GM20431 (cell line): ENCODE results near the gene THEMIS2.
"Not testable (repeated sequence)": the region's sequence is repeated elsewhere in the genome, so short reads cannot be mapped to it uniquely, and the experiment has no call there.

Source experiments
- in situ Hi-C: fragments of 300-500 bp; cut with MseI, MboI; formaldehyde crosslinking; loops from one replicate; pipeline ENCODE4 v1.15.0; 2020; ENCODE audit warnings: low sequenced_read_pairs; ENCODE audit not compliant: unreplicated experiment

Gene THEMIS2

DNA sequence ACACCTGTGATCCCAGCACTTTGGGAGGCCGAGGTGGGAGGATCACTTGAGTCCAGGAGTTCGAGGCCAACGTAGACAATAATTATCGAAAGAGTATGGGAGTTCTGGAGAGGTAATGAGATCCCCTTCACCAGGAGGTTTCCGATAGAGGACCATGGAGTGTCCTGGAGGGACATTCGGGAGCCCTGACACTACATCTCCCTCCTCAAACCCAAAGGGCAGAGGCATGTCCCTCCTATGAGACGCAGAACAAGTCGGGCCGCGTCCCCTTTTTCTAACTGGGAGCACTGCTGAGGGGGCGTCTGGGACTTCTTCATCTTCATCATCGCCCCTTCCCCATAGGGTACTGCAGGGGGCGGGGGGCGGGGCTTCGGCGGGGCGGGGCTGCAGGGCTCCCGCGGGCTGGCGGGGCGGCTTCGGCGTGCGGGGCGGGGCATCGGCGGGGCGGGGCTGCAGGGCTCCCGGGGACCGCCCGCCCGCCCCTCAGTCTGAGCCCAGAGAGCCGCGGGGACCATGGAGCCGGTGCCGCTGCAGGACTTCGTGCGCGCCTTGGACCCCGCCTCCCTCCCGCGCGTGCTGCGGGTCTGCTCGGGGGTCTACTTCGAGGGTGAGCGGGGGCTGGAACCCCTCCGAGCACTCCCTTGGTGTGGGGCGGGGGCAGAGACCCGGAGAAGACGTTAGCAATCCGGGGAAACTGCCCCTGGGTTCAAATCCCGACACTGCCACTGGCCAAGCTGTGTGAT lies at the start of gene THEMIS2:
Gene THEMIS2, plus strand, starts transcription at position 486 of the 743 bp plus-strand sequence. Its CDS starts 28 bp downstream, at position 514.
- in situ Hi-C loops, result no loop called here

GRCh38 chr1:27823784-27824183 lies 48.6 kb upstream of the THEMIS2 start:
- in situ Hi-C loops, result no loop called here

DNA sequence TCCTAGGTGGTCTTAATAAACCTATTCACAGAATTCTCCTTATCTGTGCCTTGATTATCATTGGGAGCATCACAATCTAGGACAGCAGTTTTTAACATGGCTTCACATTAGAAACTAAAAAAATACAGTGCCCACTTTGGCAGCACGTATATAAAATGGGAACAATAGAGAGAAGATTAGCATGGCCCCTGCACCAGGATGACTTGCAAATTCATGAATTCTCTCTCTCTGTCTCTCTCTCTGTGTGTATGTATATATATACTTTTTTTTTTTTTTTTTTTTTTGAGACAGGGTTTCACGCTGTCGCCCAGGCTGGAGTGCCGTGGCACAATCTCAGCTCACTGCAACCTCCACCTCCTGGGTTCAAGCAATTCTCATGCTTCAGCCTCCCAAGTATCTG lies 47.9 kb upstream of the THEMIS2 start:
- in situ Hi-C loops, result no loop called here

DNA sequence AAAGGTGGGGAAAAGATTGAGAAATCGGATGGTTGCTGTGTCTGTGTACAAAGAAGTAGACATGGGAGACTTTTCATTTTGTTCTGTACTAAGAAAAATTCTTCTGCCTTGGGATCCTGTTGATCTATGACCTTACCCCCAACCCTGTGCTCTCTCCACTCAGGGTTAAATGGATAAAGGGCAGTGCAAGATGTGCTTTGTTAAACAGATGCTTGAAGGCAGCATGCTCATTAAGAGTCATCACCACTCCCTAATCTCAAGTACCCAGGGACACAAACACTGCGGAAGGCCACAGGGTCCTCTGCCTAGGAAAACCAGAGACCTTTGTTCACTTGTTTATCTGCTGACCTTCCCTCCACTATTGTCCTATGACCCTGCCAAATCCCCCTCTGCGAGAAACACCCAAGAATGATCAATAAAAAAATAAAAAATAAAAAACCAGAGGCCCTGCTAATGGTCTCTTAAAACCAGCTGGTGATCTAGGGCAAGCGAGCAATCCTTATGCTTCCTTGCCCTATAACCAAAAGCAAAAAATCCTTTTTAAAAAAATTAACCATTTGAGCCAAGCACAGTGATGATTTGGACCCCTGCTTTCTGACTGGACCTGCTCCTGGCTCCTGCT lies 42.9 kb upstream of the THEMIS2 start:
- in situ Hi-C loops, result not testable (repeated sequence)

DNA sequence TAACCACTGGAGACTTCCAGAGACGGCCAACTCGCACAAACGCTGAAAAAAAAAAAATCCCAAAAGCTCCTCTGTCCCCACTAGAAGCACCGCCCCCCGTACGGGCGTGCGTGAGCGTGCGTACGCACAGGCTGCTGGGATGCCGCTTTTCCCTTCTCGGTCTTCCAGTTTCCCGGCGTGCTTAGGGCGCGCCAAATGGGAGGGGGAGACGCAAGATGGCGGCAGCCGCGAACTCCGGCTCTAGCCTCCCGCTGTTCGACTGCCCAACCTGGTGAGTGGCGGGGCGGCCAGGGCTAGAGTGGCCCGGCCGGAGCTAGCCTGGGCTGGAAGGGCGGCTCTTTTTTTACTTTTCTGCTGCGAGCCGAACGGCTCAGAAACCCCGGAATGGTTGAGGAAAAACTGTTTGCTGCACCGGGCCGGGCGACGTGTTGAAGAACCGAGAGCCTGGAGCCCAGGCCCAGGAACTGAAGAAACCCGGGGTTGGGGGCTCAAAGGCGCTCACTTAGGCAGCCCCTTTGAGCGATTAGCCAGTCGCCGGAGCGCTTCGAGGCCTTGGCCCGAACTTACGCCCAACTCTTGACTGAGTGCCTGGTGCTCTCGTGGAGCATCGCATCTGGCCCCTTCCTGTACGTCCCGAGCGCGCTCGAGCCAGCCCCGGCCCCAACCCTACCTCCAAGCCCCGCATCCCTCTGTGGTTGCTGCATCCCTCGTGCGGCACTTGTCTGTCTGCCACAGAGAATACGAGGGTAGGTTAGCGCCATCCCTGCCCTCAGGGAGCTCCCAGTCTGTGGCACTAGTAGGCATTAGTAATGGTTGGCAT lies 41.5 kb upstream of the THEMIS2 start, which contains the start of gene PPP1R8:
Gene PPP1R8, plus strand, starts transcription at position 162 of the 820 bp plus-strand sequence. Its CDS starts 54 bp downstream, at position 216.
- in situ Hi-C loops, result no loop called here

DNA sequence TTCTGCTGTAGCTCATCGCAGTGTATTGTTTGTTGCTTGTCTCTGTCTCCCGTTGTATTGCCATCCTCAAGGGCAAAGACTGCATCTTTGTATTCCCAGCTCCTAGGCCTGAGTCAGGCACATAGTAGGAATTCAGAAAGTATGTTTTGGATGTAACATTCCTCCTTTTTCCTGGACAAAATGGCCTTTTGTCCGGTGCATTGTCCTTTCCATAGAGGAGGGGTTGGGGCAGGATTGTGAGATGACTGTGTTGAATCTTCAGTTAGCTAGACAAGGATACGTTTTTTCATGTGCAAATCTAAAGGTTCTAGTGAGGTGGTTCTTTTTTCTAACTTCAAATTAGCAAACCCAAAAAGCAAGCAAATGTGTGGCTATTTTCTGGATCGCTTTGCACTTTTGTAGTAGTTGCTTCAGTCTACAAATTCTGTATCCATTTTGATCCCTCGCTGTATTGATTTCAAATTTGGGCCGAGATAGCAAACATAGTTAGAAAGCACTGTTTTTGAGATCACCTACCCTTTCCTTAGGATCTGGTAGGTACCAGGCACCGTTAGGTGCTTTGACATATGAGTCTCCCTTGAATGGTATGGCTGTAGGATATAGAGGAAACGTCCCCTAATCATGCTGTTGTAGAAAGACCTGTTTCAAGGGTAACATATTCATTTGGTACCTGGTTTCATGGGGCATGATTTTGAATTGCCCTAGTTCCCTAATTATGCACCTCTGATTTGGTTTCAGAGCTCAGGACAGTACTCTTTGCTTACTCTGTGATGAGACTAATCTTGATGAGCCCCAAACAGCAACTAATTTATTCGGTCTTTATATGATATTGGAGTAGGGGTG lies 40.6 kb upstream of the THEMIS2 start:
- in situ Hi-C loops, result no loop called here

GRCh38 chr1:27832762-27833161 lies 39.6 kb upstream of the THEMIS2 start:
- in situ Hi-C loops, result no loop called here

DNA sequence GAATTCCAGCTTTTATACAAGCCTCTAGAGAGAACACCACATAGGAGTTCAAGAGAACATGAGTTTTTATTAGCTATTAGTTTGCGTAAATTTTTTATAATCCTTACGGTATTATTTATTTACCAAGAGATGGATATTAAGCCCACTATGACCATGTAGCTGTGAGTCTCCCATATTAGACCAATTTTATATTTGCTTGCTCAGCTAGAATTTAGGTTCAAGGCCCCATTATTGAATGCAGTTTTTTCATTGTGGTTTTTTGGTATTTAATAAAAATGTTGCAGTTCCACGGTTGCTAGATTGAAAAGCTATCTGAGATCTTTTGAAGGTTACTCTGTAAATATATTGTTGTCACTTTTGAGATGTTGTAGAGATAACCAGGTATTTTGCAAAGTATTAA lies 38.9 kb upstream of the THEMIS2 start:
- in situ Hi-C loops, result no loop called here

DNA sequence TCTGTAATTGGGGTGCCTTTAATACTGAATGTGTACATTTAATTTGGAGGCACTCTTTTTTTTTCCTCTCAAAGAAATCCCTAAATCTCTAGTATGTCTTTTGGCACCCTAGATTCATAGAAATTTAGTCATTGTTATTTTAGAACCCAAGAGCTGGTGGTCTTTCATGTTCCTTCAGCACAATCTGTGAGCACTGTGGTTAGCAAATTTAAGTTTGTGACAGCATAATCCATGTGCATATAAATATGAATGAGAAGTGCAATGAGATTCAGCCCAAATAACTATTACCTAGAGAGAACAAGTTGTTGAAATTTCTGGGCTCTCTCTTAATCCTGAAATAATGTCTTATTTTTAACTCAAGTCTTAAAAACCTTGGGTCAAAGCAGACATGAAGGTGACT lies 37.3 kb upstream of the THEMIS2 start:
- in situ Hi-C loops, result no loop called here

DNA sequence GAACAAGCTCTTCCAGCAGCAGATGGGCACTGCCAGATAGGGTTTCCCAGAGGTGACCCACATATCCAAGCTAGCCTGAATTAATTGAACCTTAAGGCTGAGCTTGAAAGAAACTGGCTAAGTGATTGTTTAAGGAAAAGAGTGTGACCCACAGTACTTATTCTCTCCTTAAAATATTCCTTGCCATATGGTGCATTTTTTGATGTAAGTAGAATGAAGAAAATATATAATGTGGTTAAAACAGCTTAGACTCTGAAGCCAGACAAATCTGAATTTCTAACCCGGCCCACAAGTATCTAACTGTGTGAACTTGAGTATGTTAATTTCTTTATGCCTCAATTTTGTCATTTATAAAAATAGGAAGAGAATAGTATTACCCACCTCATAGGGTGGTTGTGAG lies 36.8 kb upstream of the THEMIS2 start:
- in situ Hi-C loops, result no loop called here

DNA sequence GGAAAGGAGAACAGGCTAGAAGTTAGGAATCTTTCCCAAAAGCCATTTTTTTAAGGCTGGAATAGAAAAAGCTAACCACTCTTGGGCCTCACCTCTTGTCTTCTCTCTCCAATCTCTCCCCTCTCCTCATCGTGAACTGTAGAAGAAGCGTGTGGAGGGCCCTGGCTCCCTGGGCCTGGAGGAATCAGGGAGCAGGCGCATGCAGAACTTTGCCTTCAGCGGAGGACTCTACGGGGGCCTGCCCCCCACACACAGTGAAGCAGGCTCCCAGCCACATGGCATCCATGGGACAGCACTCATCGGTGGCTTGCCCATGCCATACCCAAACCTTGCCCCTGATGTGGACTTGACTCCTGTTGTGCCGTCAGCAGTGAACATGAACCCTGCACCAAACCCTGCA lies 22.4 kb upstream of the THEMIS2 start:
- in situ Hi-C loops, result no loop called here

DNA sequence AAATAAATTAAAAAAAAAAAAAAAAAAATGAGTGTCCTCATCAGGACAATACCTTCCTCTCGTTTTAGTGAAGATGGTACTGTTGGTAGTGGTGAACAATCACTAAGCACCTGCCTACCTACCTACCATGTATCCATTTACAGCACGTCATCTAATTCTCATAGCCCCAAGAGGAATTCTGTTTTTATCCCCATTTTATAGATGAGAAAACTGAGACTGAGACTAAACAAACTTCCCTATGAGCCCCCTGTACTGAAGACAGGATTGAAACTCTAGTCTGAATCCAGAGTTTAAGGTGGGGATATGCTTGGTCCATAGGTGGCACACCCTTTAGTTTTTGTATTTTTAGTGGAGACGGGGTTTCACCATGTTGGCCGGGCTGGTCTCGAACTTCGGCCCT lies 17.3 kb upstream of the THEMIS2 start:
- in situ Hi-C loops, result no loop called here

DNA sequence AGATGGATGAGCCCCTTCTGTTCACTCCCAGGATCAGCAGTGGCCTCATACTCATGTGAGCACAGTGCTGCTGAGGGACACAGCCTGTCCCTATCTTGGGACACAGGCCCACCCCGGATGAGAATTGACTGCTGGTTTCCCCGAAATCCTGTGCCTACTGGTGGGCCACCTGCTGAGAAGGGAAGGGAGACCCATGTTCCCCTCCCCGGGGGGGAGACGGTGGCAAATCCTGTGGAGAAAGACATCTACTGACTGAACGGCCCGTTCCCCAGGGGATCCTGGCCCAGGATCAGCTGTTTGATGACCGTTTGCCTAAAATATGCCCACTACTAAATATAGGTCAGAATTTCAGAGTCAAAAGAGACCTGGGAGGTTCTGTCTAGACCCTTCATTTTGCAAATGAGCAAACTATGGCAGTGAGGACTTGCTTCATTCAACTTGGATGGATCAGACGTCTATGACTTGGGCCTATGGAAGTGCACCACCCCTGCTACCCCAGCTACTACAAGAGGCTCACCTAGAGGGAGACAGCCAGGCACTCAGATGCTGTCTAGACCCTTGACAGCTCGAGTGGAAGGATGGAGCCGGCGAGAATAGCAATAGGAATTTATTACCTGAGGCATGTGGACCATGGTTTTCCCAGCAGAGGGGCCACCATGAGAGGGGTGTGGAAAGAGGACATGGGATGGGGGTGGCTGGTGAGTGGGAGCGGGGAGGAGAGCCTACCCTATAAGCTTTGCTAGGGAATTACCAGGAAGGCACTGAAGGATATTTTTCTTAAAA lies 15.6 kb upstream of the THEMIS2 start:
- in situ Hi-C loops, result no loop called here

- in situ Hi-C loops, result not testable (repeated sequence)
These were observed 14.8 kb upstream of the THEMIS2 start for GRCh38 chr1:27857552-27857951.

DNA sequence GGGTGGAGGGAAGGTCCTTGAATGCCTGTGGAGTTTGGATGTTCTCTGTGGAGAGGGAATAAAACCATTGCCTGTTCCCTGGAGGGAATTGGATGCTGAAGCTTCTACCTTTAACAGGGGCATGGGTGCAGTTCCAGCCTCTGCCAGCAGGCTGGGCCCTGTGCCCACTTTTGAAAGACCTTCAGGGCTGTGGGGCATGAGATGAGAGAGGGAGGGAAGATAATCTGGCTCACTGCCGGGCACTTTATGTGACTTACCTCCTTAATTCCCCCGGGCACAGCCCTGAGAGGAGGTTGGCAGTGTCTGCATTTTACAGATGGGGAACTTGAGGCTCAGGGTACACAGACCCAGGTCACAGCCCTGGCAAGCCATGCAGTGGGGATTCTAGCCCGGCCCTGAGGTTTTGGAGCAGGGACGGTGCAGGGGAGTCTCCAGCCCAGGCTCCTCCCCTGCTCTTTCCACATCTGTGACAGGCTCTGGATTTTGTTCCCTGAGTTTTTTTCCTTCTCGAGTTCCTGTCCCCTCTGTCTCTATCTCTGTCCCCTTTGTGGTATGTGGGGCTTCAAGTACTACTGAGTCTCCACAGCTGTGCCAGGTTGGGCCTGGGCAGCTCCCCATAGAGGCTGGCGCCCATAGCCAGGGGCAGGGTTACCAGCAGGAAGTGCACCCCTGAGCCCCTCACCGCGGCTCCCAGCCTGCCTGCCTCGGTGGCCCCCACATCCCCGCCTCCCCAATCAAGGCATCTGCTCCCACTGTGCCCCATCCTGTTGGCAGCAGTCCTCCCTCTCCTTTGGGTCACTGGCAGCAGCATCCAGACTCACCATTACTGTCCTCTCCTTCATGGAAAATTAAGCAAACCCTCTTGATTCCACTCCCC lies 14.0 kb upstream of the THEMIS2 start:
- in situ Hi-C loops, result no loop called here

- in situ Hi-C loops, result no loop called here
These were observed 13.3 kb upstream of the THEMIS2 start for GRCh38 chr1:27858949-27859576.

DNA sequence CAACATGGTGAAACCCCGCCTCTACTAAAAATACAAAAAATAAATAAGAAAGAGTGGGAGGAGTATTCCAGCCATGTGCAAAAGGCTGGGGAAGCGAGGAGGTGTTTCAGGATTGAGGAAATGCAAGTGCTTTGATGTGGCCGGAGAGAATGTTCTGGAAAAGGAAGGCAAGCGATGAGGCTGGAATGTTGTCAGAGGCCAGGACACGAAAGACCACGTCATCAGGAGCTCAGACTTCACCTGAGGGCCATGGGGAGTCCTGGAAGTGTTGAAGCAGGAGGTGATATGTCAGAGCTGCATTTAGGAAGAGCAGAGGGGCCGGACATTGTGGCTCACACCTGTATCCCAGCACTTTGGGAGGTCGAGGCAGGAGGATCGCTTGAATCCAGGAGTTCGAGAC lies 10.9 kb upstream of the THEMIS2 start:
- in situ Hi-C loops, result no loop called here

GRCh38 chr1:27862004-27862403 lies 10.3 kb upstream of the THEMIS2 start:
- in situ Hi-C loops, result no loop called here
